GM19463 (cell line): Measurements from ENCODE around the gene MS4A8.
A peak's percentile ranks its signal among the peaks of the same experiment; 100 is the strongest.

Source experiments
- ATAC-seq: cut with Tn5 transposase; IDR thresholded peaks from one replicate; pipeline ENCODE4 v1.9.1; 2021; ENCODE audit warnings: mild to moderate bottlenecking, moderate library complexity; ENCODE audit not compliant: unreplicated experiment

Gene MS4A8

GRCh38 chr11:60762851-60763691 is 63.7 kb downstream of the MS4A8 start:
- peak; percentile 65 for ATAC-seq

GRCh38 chr11:60763692-60764369 is 64.4 kb downstream of the MS4A8 start:
- ATAC-seq = no peak

GRCh38 chr11:60764879-60765278 is 65.5 kb downstream of the MS4A8 start:
- ATAC-seq = peak; percentile 28

GRCh38 chr11:60765355-60765754 is 65.9 kb downstream of the MS4A8 start:
- ATAC-seq = no peak
